CD14-positive monocyte (primary cell): ENCODE results near the gene ABL2. TPM values are rescaled to one million over a fixed set of nuclear protein-coding genes. Genes with fewer than 3 reads are reported as not detected.
"Not testable (repeated sequence)": the region's sequence is repeated elsewhere in the genome, so short reads cannot be mapped to it uniquely, and the experiment has no call there.

Experiments used
- DNase-seq, 3 donors: peaks; one replicate each; pipeline ENCODE4 v3.0.0-alpha.2; 2011 to 2022
- H2AFZ ChIP-seq: 2 replicates; pipeline ENCODE4 v1.6.0; 2012; ENCODE audit warnings: mild to moderate bottlenecking, low read depth, low read length, inconsistent platforms; ENCODE audit not compliant: insufficient read depth, poor library complexity, severe bottlenecking
- H3K27ac ChIP-seq, 2 donors: 1 replicate in 1 of 2; 2 replicates in 1 of 2; pipeline ENCODE4 v1.5.1; 2012 to 2013; ENCODE audit warnings: low read length in 2 of 2, control low read depth in 1 of 2, inconsistent platforms in 1 of 2, low read depth in 1 of 2, mild to moderate bottlenecking in 1 of 2
- H3K27me3 ChIP-seq, 2 donors: one replicate each; pipeline versions ENCODE4 v1.6.0 to v1.6.1; 2011 to 2013; ENCODE audit warnings: low read length in 2 of 2; ENCODE audit not compliant: control insufficient read depth in 2 of 2, insufficient read depth in 2 of 2
- H3K36me3 ChIP-seq, 2 donors: replicated peaks in 1 of 2; 1 replicate in 1 of 2; 2 replicates in 1 of 2; pipeline versions ENCODE4 v1.5.1 to v1.6.1; 2012 to 2013; ENCODE audit warnings: low read length in 2 of 2, control low read depth in 1 of 2, inconsistent platforms in 1 of 2, mild to moderate bottlenecking in 1 of 2; ENCODE audit not compliant: insufficient read depth in 2 of 2, control insufficient read depth in 1 of 2
- H3K4me1 ChIP-seq, 2 donors: 1 replicate in 1 of 2; 2 replicates in 1 of 2; pipeline versions ENCODE4 v1.5.1 to v1.6.1; 2012 to 2013; ENCODE audit warnings: low read length in 2 of 2, control low read depth in 1 of 2, inconsistent platforms in 1 of 2, mild to moderate bottlenecking in 1 of 2, moderate library complexity in 1 of 2; ENCODE audit not compliant: insufficient read depth in 2 of 2, control insufficient read depth in 1 of 2
- H3K4me2 ChIP-seq: replicated peaks from 2 replicates; pipeline ENCODE3; 2012; ENCODE audit warnings: low read length, moderate library complexity, mild to moderate bottlenecking; ENCODE audit not compliant: poor library complexity, severe bottlenecking; ENCODE audit errors: extremely low read depth
- H3K4me3 ChIP-seq, 3 experiments: fragments of 200-600 bp in 1 of 3; sonication (generic) in 1 of 3; replicated peaks in 1 of 3; 1 replicate in 2 of 3; 2 replicates in 1 of 3; pipeline ENCODE4 v1.5.1; 2011 to 2013; ENCODE audit warnings: low read length in 3 of 3, mild to moderate bottlenecking in 3 of 3, control low read depth in 2 of 3, low read depth in 2 of 3, inconsistent platforms in 1 of 3, moderate library complexity in 1 of 3
- H3K79me2 ChIP-seq: 2 replicates; pipeline ENCODE4 v1.6.0; 2012; ENCODE audit warnings: mild to moderate bottlenecking, control low read depth, inconsistent platforms, low read length, moderate library complexity; ENCODE audit not compliant: insufficient read depth
- H3K9ac ChIP-seq: 2 replicates; pipeline ENCODE4 v1.6.0; 2017; ENCODE audit warnings: low read length, mild to moderate bottlenecking; ENCODE audit not compliant: insufficient read depth, poor library complexity, severe bottlenecking
- H3K9me3 ChIP-seq, 2 donors: replicated peaks in 1 of 2; 1 replicate in 1 of 2; 2 replicates in 1 of 2; pipeline versions ENCODE4 v1.5.1 to v1.6.1; 2012 to 2013; ENCODE audit warnings: low read length in 2 of 2, control low read depth in 1 of 2; ENCODE audit not compliant: control insufficient read depth in 1 of 2, insufficient read depth in 1 of 2
- H4K20me1 ChIP-seq: 2 replicates; pipeline ENCODE4 v1.6.0; 2012; ENCODE audit warnings: mild to moderate bottlenecking, low read length, control low read depth, moderate library complexity; ENCODE audit not compliant: insufficient read depth
- H3K27ac Mint-ChIP-seq, 7 donors: one replicate each; pipeline ENCODE4 v1.8.0; 2020; ENCODE audit warnings: mild to moderate bottlenecking in 7 of 7, mixed read lengths in 7 of 7, moderate library complexity in 6 of 7, inconsistent platforms in 2 of 7
- H3K27me3 Mint-ChIP-seq, 3 donors: one replicate each; pipeline ENCODE4 v1.8.0; 2021 to 2022; ENCODE audit warnings: low read depth in 3 of 3, mild to moderate bottlenecking in 3 of 3, mixed read lengths in 3 of 3, moderate library complexity in 3 of 3, inconsistent platforms in 1 of 3
- H3K36me3 Mint-ChIP-seq, 2 donors: one replicate each; pipeline ENCODE4 v1.8.0; 2020; ENCODE audit warnings: mixed read lengths in 2 of 2, inconsistent platforms in 1 of 2, mild to moderate bottlenecking in 1 of 2
- H3K4me1 Mint-ChIP-seq: one replicate; pipeline ENCODE4 v1.8.0; 2020; ENCODE audit warnings: mild to moderate bottlenecking, mixed read lengths
- H3K4me3 Mint-ChIP-seq, 2 donors: one replicate each; pipeline ENCODE4 v1.8.0; 2020; ENCODE audit warnings: mild to moderate bottlenecking in 2 of 2, mixed read lengths in 2 of 2, moderate library complexity in 1 of 2
- H3K9me3 Mint-ChIP-seq, 7 donors: one replicate each; pipeline ENCODE4 v1.8.0; 2020 to 2022; ENCODE audit warnings: mixed read lengths in 7 of 7, mild to moderate bottlenecking in 6 of 7, moderate library complexity in 6 of 7, inconsistent platforms in 2 of 7
- WGBS: methylation state at CpG from one replicate; pipeline ENCODE4 v1.1.5; 2013; ENCODE audit warnings: missing lambda C conversion rate; ENCODE audit not compliant: insufficient coverage; 5-methylcytosine and 5-hydroxymethylcytosine counted together
- intact Hi-C, 2 donors: fragments of 100-400 bp; cut with micrococcal nuclease; formaldehyde crosslinking; loops; one replicate each; pipeline versions ENCODE4 v1.15.0 to v1.15.1; 2023
- polyA plus RNA-seq, 3 donors: library from polyadenylated mRNA; depleted of rRNA in 1 of 3; unstranded in 2 of 3; stranded (reverse) in 1 of 3; fragments of 300-500 nt in 2 of 3; fragments of >200 nt in 1 of 3; fragmentation: Illumina TruSeq in 2 of 3; gene quantifications; 1 replicate in 2 of 3; 2 replicates in 1 of 3; pipeline ENCODE4 v1.2.3, GENCODE V29; 2012 to 2021
- TF ChIP-seq, protein P1 (sequence below): fragments of 200-600 bp; IDR thresholded peaks from one replicate; pipeline ENCODE4 v1.8.0; 2022; ENCODE audit warnings: antibody characterized with exemption, mild to moderate bottlenecking

Gene ABL2
- polyA plus RNA-seq, 3 donors: 0.20 to 2.1 (median 1.4) TPM

DNA sequence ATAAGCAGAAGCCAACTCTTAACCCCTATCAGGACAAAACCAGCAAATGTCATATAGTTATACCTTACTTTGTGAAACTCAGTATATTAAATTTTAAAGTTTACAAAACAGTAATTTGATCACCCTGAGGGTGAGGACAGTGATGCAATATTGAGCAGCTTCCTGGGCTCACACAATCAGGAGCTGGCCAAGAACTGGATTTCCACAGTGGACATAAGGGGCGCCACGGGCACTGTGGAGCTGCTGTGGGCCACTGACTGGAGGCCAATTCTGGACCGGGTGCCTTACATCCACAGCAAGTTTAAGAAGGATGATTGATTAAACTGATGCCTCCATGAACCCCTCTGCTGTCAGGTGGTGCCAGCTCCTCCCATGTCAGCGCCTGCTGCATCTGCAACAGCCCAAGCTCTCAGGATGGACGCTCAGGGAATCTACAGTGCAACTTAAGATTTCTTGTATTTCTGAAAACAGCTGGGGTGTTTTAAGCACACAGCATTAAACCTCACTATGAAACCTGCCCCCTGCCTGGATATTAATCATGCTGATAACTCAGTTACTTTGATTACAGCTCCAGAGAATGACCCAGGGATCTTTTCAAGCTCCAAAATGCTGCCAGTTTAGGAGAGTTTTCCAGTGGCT lies 91.7 kb downstream of the ABL2 start:
- DNase-seq: no peak
- Histone ChIP-seq H3K36me3 (no peaks in the 10 kb centered on the region), H2AFZ (no peak overlapping the region), H3K9me3 (no peaks in the 10 kb centered on the region), H3K4me3 (no peak overlapping the region), H3K9ac (no peak overlapping the region), H4K20me1 (no peaks in the 10 kb centered on the region), H3K79me2 (no peaks in the 10 kb centered on the region), H3K27me3 (no peaks in the 10 kb centered on the region), H3K27ac (no peak overlapping the region), H3K4me1 (peaks cover 17 to 21% of the 10 kb centered on the region in 2 donors), H3K4me2 (no peak overlapping the region)
- WGBS: 86% methylated on average over 3 of the region's 5 CpGs
- no peak overlapping the region for H3K4me3 Mint-ChIP-seq
- peaks cover 0 to 3% (median 0%) of the 10 kb centered on the region in 7 donors for H3K9me3 Mint-ChIP-seq
- peak overlapping the region in 1 of 7 donors; percentile 4 for H3K27ac Mint-ChIP-seq
- TF ChIP-seq, protein P1, sequence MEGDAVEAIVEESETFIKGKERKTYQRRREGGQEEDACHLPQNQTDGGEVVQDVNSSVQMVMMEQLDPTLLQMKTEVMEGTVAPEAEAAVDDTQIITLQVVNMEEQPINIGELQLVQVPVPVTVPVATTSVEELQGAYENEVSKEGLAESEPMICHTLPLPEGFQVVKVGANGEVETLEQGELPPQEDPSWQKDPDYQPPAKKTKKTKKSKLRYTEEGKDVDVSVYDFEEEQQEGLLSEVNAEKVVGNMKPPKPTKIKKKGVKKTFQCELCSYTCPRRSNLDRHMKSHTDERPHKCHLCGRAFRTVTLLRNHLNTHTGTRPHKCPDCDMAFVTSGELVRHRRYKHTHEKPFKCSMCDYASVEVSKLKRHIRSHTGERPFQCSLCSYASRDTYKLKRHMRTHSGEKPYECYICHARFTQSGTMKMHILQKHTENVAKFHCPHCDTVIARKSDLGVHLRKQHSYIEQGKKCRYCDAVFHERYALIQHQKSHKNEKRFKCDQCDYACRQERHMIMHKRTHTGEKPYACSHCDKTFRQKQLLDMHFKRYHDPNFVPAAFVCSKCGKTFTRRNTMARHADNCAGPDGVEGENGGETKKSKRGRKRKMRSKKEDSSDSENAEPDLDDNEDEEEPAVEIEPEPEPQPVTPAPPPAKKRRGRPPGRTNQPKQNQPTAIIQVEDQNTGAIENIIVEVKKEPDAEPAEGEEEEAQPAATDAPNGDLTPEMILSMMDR: no peak
- H3K4me1 Mint-ChIP-seq: peaks cover 20% of the 10 kb centered on the region
- peaks cover 0 to 1% (median 0%) of the 10 kb centered on the region in 3 donors for H3K27me3 Mint-ChIP-seq
- intact Hi-C loops: no loop called here
- peaks cover 6 to 12% of the 10 kb centered on the region in 2 donors for H3K36me3 Mint-ChIP-seq

DNA sequence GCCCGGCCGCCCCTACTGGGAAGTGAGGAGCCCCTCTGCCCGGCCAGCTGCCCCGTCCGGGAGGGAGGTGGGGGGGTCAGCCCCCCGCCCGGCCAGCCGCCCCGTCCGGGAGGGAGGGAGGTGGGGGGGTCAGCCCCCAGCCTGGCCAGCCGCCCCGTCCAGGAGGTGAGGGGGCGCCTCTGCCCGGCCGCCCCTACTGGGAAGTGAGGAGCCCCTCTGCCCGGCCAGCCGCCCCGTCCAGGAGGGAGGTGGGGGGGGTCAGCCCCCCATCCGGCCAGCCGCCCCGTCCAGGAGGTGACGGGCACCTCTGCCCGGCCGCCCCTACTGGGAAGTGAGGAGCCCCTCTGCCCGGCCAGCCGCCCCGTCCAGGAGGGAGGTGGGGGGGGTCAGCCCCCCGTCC lies 93.8 kb downstream of the ABL2 start:
- H3K27me3 ChIP-seq, H3K36me3 ChIP-seq, H3K9me3 ChIP-seq, H3K27ac Mint-ChIP-seq, H3K4me1 Mint-ChIP-seq, H3K4me3 ChIP-seq, H4K20me1 ChIP-seq, H2AFZ ChIP-seq, H3K27ac ChIP-seq, H3K4me1 ChIP-seq, DNase-seq, intact Hi-C loops, H3K27me3 Mint-ChIP-seq, H3K9ac ChIP-seq, H3K4me3 Mint-ChIP-seq, H3K79me2 ChIP-seq, H3K9me3 Mint-ChIP-seq, H3K4me2 ChIP-seq: not testable (repeated sequence)
- WGBS: 100% methylated on average over 1 of the region's 28 CpGs
- peaks cover 9 to 16% of the 10 kb centered on the region in 2 donors for H3K36me3 Mint-ChIP-seq

DNA sequence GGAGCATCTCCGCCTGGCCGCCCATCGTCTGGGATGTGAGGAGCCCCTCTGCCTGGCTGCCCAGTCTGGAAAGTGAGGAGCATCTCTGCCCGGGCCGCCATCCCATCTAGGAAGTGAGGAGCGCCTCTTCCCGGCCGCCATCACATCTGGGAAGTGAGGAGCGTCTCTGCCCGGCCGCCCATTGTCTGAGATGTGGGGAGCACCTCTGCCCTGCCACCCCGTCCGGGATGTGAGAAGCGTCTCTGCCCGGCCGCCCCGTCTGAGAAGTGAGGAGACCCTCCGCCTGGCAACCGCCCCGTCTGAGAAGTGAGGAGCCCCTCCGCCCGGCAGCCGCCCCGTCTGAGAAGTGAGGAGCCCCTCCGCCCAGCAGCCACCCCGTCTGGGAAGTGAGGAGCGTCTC lies 94.3 kb downstream of the ABL2 start:
- H2AFZ ChIP-seq, H3K4me3 Mint-ChIP-seq, H3K4me2 ChIP-seq, H3K9ac ChIP-seq, H3K4me1 ChIP-seq, H3K9me3 Mint-ChIP-seq, H3K27me3 Mint-ChIP-seq, H3K9me3 ChIP-seq, H3K4me1 Mint-ChIP-seq, H3K27me3 ChIP-seq, H3K4me3 ChIP-seq, H4K20me1 ChIP-seq, H3K27ac ChIP-seq, DNase-seq, H3K79me2 ChIP-seq, H3K36me3 ChIP-seq, intact Hi-C loops: not testable (repeated sequence)
- WGBS: no CpG with 5 or more reads among the region's 27 CpGs
- H3K27ac Mint-ChIP-seq: peak overlapping the region in 1 of 7 donors; percentile 4
- H3K36me3 Mint-ChIP-seq: peaks cover 13 to 21% of the 10 kb centered on the region in 2 donors
